Mesendoderm (in vitro differentiated cells): Measurements from ENCODE around the gene SLC25A10.

Experiments used
- DNase-seq: peaks from one replicate; pipeline ENCODE4 v3.0.0; 2013
- H2AK5ac ChIP-seq: 2 replicates; pipeline ENCODE4 v1.6.1; 2013; ENCODE audit warnings: low read length, inconsistent platforms
- H2BK120ac ChIP-seq: 2 replicates; pipeline ENCODE4 v1.6.1; 2013; ENCODE audit warnings: low read depth, mild to moderate bottlenecking, low read length, moderate library complexity, mixed read lengths
- H2BK15ac ChIP-seq: replicated peaks from 2 replicates; pipeline ENCODE4 v1.6.1; 2013; ENCODE audit warnings: low read depth, mild to moderate bottlenecking, moderate library complexity
- H2BK5ac ChIP-seq: 2 replicates; pipeline ENCODE4 v1.6.1; 2013; ENCODE audit warnings: low read length, inconsistent platforms
- H3K18ac ChIP-seq: 2 replicates; pipeline ENCODE4 v1.6.1; 2013; ENCODE audit warnings: mild to moderate bottlenecking, low read length, mixed read lengths
- H3K23ac ChIP-seq: one replicate; pipeline ENCODE4 v1.6.1; 2013; ENCODE audit warnings: low read length
- H3K27ac ChIP-seq: 2 replicates; pipeline ENCODE4 v1.5.1; 2013; ENCODE audit warnings: low read depth, mild to moderate bottlenecking, inconsistent platforms, low read length, moderate library complexity
- H3K27me3 ChIP-seq: 2 replicates; pipeline ENCODE4 v1.6.1; 2013; ENCODE audit warnings: low read length, control low read depth, mild to moderate bottlenecking, inconsistent platforms; ENCODE audit not compliant: insufficient read depth, poor library complexity
- H3K36me3 ChIP-seq: 2 replicates; pipeline ENCODE4 v1.6.1; 2013; ENCODE audit warnings: low read length, inconsistent platforms; ENCODE audit not compliant: control insufficient read depth, insufficient read depth
- H3K4ac ChIP-seq: one replicate; pipeline ENCODE4 v1.6.1; 2013; ENCODE audit warnings: low read depth, mild to moderate bottlenecking, low read length, moderate library complexity
- H3K4me1 ChIP-seq: 2 replicates; pipeline ENCODE4 v1.6.1; 2013; ENCODE audit warnings: low read depth, low read length, inconsistent platforms; ENCODE audit not compliant: control insufficient read depth
- H3K4me2 ChIP-seq: 2 replicates; pipeline ENCODE4 v1.6.1; 2013; ENCODE audit warnings: low read length
- H3K4me3 ChIP-seq: 2 replicates; pipeline ENCODE4 v1.5.1; 2013; ENCODE audit warnings: mild to moderate bottlenecking, low read length
- H3K56ac ChIP-seq: one replicate; pipeline ENCODE4 v1.6.1; 2013; ENCODE audit warnings: low read length
- H3K79me1 ChIP-seq: 2 replicates; pipeline ENCODE4 v1.6.1; 2013; ENCODE audit warnings: low read length, inconsistent platforms
- H3K79me2 ChIP-seq: 2 replicates; pipeline ENCODE4 v1.6.1; 2013; ENCODE audit warnings: mild to moderate bottlenecking, low read length; ENCODE audit not compliant: control insufficient read depth, insufficient read depth
- H3K9ac ChIP-seq: 2 replicates; pipeline ENCODE4 v1.6.1; 2013; ENCODE audit warnings: low read length, inconsistent platforms
- H4K5ac ChIP-seq: one replicate; pipeline ENCODE4 v1.6.1; 2013; ENCODE audit warnings: low read length
- H4K8ac ChIP-seq: one replicate; pipeline ENCODE4 v1.6.1; 2013; ENCODE audit warnings: low read depth, mild to moderate bottlenecking, control low read depth, low read length, moderate library complexity
- WGBS: extraction: QIAGEN DNeasy Blood & Tissue Kit; methylation state at CpG from one replicate; pipeline ENCODE4 v1.1.7; 2013; ENCODE audit warnings: low lambda C conversion rate, missing lambda C conversion rate; ENCODE audit not compliant: insufficient coverage; ENCODE audit errors: extremely low coverage; 5-methylcytosine and 5-hydroxymethylcytosine counted together

The SLC25A10 gene

DNA sequence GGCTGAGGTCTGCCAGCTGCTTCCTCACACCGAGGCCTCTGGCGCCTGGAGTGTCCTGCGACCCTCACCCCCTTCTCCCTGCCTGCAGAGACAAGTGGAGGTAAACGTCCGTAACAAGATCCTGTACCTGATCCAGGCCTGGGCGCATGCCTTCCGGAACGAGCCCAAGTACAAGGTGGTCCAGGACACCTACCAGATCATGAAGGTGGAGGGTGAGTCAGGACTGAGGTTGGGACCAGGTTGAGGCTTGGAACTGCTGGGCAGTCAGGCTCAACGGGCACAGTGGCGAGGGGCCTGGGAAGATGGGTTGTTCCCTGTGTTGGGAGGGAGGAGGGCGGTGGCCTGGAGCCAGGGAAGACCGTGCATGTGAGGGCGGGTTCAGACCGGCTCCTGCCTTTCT is 23.5 kb upstream of the SLC25A10 start:
- Histone ChIP-seq H3K79me2 (peaks cover 18% of the 10 kb centered on the region), H4K5ac (no peak overlapping the region), H2BK120ac (no peak overlapping the region), H4K8ac (no peak overlapping the region), H3K23ac (no peak overlapping the region), H2AK5ac (no peak overlapping the region), H2BK15ac (no peak overlapping the region), H3K4me2 (no peak overlapping the region), H3K27me3 (no peaks in the 10 kb centered on the region), H3K36me3 (peaks cover 9% of the 10 kb centered on the region), H2BK5ac (no peak overlapping the region), H3K9ac (no peak overlapping the region), H3K79me1 (peaks cover 17% of the 10 kb centered on the region), H3K18ac (no peak overlapping the region), H3K56ac (no peak overlapping the region), H3K4me1 (peaks cover 3% of the 10 kb centered on the region), H3K27ac (no peak overlapping the region), H3K4me3 (no peak overlapping the region), H3K4ac (no peak overlapping the region)
- DNase-seq, result no peak
- no CpG with 5 or more reads among the region's 14 CpGs for WGBS

- no peak overlapping the region for H3K9ac ChIP-seq
- H3K4me2 ChIP-seq, result no peak overlapping the region
- no peak overlapping the region for H2BK120ac ChIP-seq
- no peak overlapping the region for H4K5ac ChIP-seq
- no peak overlapping the region for H3K18ac ChIP-seq
- no peak for DNase-seq
- H3K4me3 ChIP-seq, result no peak overlapping the region
- peaks cover 8% of the 10 kb centered on the region for H3K79me2 ChIP-seq
- H3K79me1 ChIP-seq, result peaks cover 12% of the 10 kb centered on the region
- no peaks in the 10 kb centered on the region for H3K27me3 ChIP-seq
- peaks cover 16% of the 10 kb centered on the region for H3K36me3 ChIP-seq
- no peak overlapping the region for H3K4ac ChIP-seq
- H3K4me1 ChIP-seq, result no peaks in the 10 kb centered on the region
- no peak overlapping the region for H2BK5ac ChIP-seq
- no peak overlapping the region for H2BK15ac ChIP-seq
- no peak overlapping the region for H4K8ac ChIP-seq
- WGBS, result no CpG with 5 or more reads among the region's 18 CpGs
- no peak overlapping the region for H3K27ac ChIP-seq
- no peak overlapping the region for H3K56ac ChIP-seq
- H2AK5ac ChIP-seq, result no peak overlapping the region
- H3K23ac ChIP-seq, result no peak overlapping the region
Observed at GRCh38 chr17:81690066-81690465, 22.0 kb upstream of the SLC25A10 start.

GRCh38 chr17:81690549-81690948 is 21.5 kb upstream of the SLC25A10 start:
- Histone ChIP-seq H3K56ac (no peak overlapping the region), H3K79me1 (peaks cover 7% of the 10 kb centered on the region), H4K5ac (no peak overlapping the region), H3K4me2 (no peak overlapping the region), H3K4me1 (no peaks in the 10 kb centered on the region), H3K36me3 (peaks cover 18% of the 10 kb centered on the region), H3K4me3 (no peak overlapping the region), H2BK120ac (no peak overlapping the region), H3K9ac (no peak overlapping the region), H3K27me3 (no peaks in the 10 kb centered on the region), H4K8ac (no peak overlapping the region), H3K4ac (no peak overlapping the region), H3K18ac (no peak overlapping the region), H3K27ac (no peak overlapping the region), H3K23ac (no peak overlapping the region), H2AK5ac (no peak overlapping the region), H2BK5ac (no peak overlapping the region), H3K79me2 (peaks cover 3% of the 10 kb centered on the region), H2BK15ac (no peak overlapping the region)
- no peak for DNase-seq
- WGBS, result no CpG with 5 or more reads among the region's 17 CpGs

- H2BK15ac ChIP-seq, result no peak overlapping the region
- no peaks in the 10 kb centered on the region for H3K27me3 ChIP-seq
- WGBS, result no CpG with 5 or more reads among the region's 18 CpGs
- H3K9ac ChIP-seq, result no peak overlapping the region
- H3K79me1 ChIP-seq, result peaks cover 5% of the 10 kb centered on the region
- H3K36me3 ChIP-seq, result peaks cover 18% of the 10 kb centered on the region
- no peak for DNase-seq
- H3K79me2 ChIP-seq, result no peaks in the 10 kb centered on the region
- H3K4me2 ChIP-seq, result no peak overlapping the region
- H3K4me1 ChIP-seq, result no peaks in the 10 kb centered on the region
- H3K18ac ChIP-seq, result no peak overlapping the region
- no peak overlapping the region for H3K56ac ChIP-seq
- H2BK5ac ChIP-seq, result no peak overlapping the region
- H3K4ac ChIP-seq, result no peak overlapping the region
- H3K23ac ChIP-seq, result no peak overlapping the region
- H3K4me3 ChIP-seq, result no peak overlapping the region
- H2BK120ac ChIP-seq, result no peak overlapping the region
- no peak overlapping the region for H2AK5ac ChIP-seq
- no peak overlapping the region for H4K8ac ChIP-seq
- no peak overlapping the region for H3K27ac ChIP-seq
- no peak overlapping the region for H4K5ac ChIP-seq
Observed at GRCh38 chr17:81691196-81691595, 20.9 kb upstream of the SLC25A10 start.

DNA sequence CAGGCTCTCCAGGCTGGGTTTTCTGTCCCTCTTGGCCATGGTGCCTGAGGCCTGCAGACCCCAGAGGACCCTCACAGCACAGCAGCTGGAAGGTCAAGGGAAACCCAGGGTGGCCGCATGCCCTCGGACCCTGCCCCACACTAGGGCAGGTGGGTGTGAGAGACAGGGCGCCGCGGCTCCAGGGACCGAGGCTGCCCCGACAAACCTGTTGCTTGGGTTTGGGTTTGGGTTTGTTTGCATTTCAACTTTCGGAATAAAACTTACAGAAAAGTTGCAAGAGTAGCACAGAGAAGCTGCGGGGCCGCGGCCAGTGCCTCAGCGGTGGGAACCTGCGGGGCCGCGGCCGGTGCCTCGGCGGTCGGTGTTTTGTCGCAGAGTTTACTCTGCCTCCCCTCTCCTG is 20.5 kb upstream of the SLC25A10 start:
- Histone ChIP-seq H3K23ac (no peak overlapping the region), H3K4me3 (no peak overlapping the region), H4K5ac (no peak overlapping the region), H3K56ac (no peak overlapping the region), H3K27ac (no peak overlapping the region), H3K9ac (no peak overlapping the region), H3K4me1 (no peaks in the 10 kb centered on the region), H2BK15ac (no peak overlapping the region), H3K18ac (no peak overlapping the region), H3K27me3 (no peaks in the 10 kb centered on the region), H2BK120ac (no peak overlapping the region), H3K79me2 (no peaks in the 10 kb centered on the region), H3K4ac (no peak overlapping the region), H4K8ac (no peak overlapping the region), H3K36me3 (peaks cover 17% of the 10 kb centered on the region), H2AK5ac (no peak overlapping the region), H3K4me2 (no peak overlapping the region), H3K79me1 (peaks cover 1% of the 10 kb centered on the region), H2BK5ac (no peak overlapping the region)
- WGBS, result no CpG with 5 or more reads among the region's 20 CpGs
- no peak for DNase-seq

DNA sequence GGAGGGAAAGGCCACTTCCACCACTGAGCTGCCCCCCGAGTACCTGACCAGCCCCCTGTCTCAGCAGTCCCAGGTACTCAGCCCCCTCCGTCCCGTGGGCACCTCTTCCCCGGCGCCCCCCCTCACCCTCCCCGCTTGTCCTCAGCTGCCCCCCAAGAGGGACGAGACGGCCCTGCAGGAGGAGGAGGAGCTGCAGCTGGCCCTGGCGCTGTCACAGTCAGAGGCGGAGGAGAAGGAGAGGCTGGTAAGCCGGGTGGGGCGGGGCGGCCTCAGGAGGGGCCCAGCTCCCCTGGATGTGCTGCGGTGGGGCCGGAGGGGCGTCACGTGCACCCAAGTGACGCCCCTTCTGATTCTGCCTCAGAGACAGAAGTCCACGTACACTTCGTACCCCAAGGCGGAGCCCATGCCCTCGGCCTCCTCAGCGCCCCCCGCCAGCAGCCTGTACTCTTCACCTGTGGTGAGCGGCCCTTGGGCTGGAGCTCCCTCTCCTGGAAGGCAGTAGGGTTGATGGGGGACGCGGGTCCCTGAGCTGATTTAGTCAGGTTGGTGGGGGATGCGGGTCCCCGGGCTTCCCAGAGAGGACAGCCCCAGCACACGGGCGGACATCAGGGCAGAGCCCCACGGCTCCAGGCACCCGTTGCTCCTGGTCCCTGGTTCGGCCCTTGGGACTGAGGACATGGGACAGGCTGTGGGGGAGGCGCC is 18.4 kb upstream of the SLC25A10 start:
- Histone ChIP-seq H3K9ac (no peak overlapping the region), H3K79me2 (no peaks in the 10 kb centered on the region), H2BK120ac (no peak overlapping the region), H3K79me1 (peaks cover 1% of the 10 kb centered on the region), H3K36me3 (peaks cover 20% of the 10 kb centered on the region), H2AK5ac (no peak overlapping the region), H4K5ac (no peak overlapping the region), H3K56ac (no peak overlapping the region), H2BK15ac (no peak overlapping the region), H3K23ac (no peak overlapping the region), H3K4me3 (no peak overlapping the region), H3K27me3 (no peaks in the 10 kb centered on the region), H4K8ac (no peak overlapping the region), H3K4ac (no peak overlapping the region), H3K4me1 (no peaks in the 10 kb centered on the region), H3K27ac (no peak overlapping the region), H3K18ac (no peak overlapping the region), H3K4me2 (no peak overlapping the region), H2BK5ac (no peak overlapping the region)
- DNase-seq, result no peak
- no CpG with 5 or more reads among the region's 35 CpGs for WGBS
